DOHH2 (cell line): ENCODE data around the gene ACAD8.

Experiments
- H3F3A ChIP-seq: fragments of 200-600 bp; sonication (generic), shearing (Covaris generic); 2 replicates; pipeline ENCODE4 v1.6.0; 2016; ENCODE audit warnings: antibody characterized with exemption, mild to moderate bottlenecking; ENCODE audit not compliant: control insufficient read depth, insufficient read depth
- H3K27ac ChIP-seq: fragments of 200-600 bp; sonication (generic); 2 replicates; pipeline ENCODE4 v1.5.1; 2014; ENCODE audit warnings: low read depth, mild to moderate bottlenecking, low read length, moderate library complexity
- H3K27me3 ChIP-seq: fragments of 200-600 bp; sonication (generic); 2 replicates; pipeline ENCODE4 v1.6.1; 2014; ENCODE audit warnings: mild to moderate bottlenecking, low read length, mixed read lengths; ENCODE audit not compliant: control insufficient read depth
- H3K36me3 ChIP-seq: fragments of 200-600 bp; sonication (generic); 2 replicates; pipeline ENCODE4 v1.6.1; 2014; ENCODE audit warnings: mild to moderate bottlenecking, low read length, moderate library complexity, mixed read lengths; ENCODE audit not compliant: control insufficient read depth
- H3K4me1 ChIP-seq: fragments of 200-600 bp; sonication (generic); 2 replicates; pipeline ENCODE4 v1.6.1; 2014; ENCODE audit warnings: mild to moderate bottlenecking, low read length, mixed read lengths; ENCODE audit not compliant: control insufficient read depth
- H3K4me2 ChIP-seq: fragments of 200-600 bp; sonication (generic); 2 replicates; pipeline ENCODE4 v1.6.0; 2014; ENCODE audit warnings: mild to moderate bottlenecking, low read length, moderate library complexity
- H3K4me3 ChIP-seq: fragments of 200-600 bp; sonication (generic); 2 replicates; pipeline ENCODE4 v1.5.1; 2014; ENCODE audit warnings: mild to moderate bottlenecking, low read length, mixed read lengths
- H3K79me2 ChIP-seq: fragments of 200-600 bp; sonication (generic); 2 replicates; pipeline ENCODE4 v1.6.1; 2014; ENCODE audit warnings: mild to moderate bottlenecking, low read length, mixed read lengths; ENCODE audit not compliant: control insufficient read depth
- H3K9me2 ChIP-seq: fragments of 200-600 bp; sonication (generic); replicated peaks from 2 replicates; pipeline ENCODE4 v1.6.1; 2014; ENCODE audit warnings: mild to moderate bottlenecking, low read length, mixed read lengths; ENCODE audit not compliant: control insufficient read depth
- H3K9me3 ChIP-seq: fragments of 200-600 bp; sonication (generic); 2 replicates; pipeline ENCODE4 v1.6.1; 2014; ENCODE audit warnings: antibody characterized with exemption, low read length, mixed read lengths; ENCODE audit not compliant: control insufficient read depth, insufficient read depth
- H4K20me1 ChIP-seq: fragments of 200-600 bp; sonication (generic); 2 replicates; pipeline ENCODE4 v1.6.0; 2014; ENCODE audit warnings: low read depth, mild to moderate bottlenecking, antibody characterized with exemption, low read length, moderate library complexity; ENCODE audit not compliant: control insufficient read depth, insufficient read depth
- EZH2phosphoT487 ChIP-seq: fragments of 200-600 bp; sonication (generic); IDR thresholded peaks from 2 replicates; pipeline ENCODE4 v1.6.1; 2017; ENCODE audit warnings: borderline replicate concordance, mild to moderate bottlenecking, antibody characterized with exemption, low read length, moderate library complexity, mixed read lengths
- TF ChIP-seq, protein P1 (sequence below): fragments of 200-600 bp; sonication (generic); IDR thresholded peaks from one replicate; pipeline ENCODE4 v1.5.1; 2014; ENCODE audit warnings: antibody characterized with exemption, mild to moderate bottlenecking, low read depth, low read length; ENCODE audit not compliant: poor library complexity, severe bottlenecking

The ACAD8 gene

DNA sequence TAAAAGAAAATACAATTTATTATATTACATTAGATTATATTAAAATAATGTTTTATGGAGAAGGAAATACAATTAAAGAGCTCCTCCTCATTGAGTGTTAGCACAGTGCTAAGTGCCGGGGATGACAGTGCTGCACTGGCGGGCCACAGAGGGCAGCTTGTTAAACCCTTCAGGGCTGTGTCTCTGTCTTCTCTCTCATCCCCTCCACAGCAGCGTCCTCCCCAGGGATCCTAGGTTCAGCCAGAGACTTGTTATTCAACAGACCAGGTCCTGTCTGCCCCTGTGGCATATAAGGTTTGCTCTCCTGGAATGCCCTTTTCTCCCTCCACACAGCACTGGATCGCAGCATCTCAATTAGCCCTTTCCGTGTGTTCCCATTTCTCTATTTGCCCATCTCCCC is 14.4 kb upstream of the ACAD8 start:
- Histone ChIP-seq H4K20me1 (peaks cover 7% of the 10 kb centered on the region; the same call in 1 of the 2 replicates), H3K4me1 (no peaks in the 10 kb centered on the region), H3F3A (no peaks in the 10 kb centered on the region), H3K4me3 (no peak overlapping the region), H3K27ac (no peak overlapping the region), H3K9me2 (no peaks in the 10 kb centered on the region), H3K9me3 (no peaks in the 10 kb centered on the region), H3K36me3 (no peaks in the 10 kb centered on the region), H3K27me3 (peaks cover 22% of the 10 kb centered on the region; the same call in 1 of the 2 replicates), H3K79me2 (no peaks in the 10 kb centered on the region), H3K4me2 (no peak overlapping the region)
- TF ChIP-seq, protein P1, sequence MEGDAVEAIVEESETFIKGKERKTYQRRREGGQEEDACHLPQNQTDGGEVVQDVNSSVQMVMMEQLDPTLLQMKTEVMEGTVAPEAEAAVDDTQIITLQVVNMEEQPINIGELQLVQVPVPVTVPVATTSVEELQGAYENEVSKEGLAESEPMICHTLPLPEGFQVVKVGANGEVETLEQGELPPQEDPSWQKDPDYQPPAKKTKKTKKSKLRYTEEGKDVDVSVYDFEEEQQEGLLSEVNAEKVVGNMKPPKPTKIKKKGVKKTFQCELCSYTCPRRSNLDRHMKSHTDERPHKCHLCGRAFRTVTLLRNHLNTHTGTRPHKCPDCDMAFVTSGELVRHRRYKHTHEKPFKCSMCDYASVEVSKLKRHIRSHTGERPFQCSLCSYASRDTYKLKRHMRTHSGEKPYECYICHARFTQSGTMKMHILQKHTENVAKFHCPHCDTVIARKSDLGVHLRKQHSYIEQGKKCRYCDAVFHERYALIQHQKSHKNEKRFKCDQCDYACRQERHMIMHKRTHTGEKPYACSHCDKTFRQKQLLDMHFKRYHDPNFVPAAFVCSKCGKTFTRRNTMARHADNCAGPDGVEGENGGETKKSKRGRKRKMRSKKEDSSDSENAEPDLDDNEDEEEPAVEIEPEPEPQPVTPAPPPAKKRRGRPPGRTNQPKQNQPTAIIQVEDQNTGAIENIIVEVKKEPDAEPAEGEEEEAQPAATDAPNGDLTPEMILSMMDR = no peak
- TF ChIP-seq EZH2phosphoT487 = no peak

DNA sequence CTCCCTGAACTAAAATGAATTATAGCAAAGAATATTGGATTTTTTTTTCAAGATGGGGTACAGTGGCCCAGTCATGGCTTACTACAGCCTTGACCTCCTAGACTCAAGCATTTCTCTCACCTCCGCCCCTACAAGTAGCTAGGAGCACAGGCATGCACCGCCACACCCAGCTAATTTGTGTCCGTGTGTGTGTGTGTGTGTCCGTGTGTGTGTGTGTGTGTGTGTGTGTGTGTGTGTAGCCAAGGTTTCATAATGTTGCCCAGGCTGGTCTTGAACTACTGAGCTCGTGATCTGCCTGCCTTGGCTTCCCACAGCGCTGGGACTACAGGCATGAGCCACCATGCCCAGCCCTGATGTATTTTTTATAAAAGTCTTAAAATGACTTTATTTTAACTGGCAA is 12.8 kb upstream of the ACAD8 start:
- no peaks in the 10 kb centered on the region for H3F3A ChIP-seq
- no peaks in the 10 kb centered on the region for H3K79me2 ChIP-seq
- H3K27me3 ChIP-seq = peaks cover 17% of the 10 kb centered on the region; the same call in 1 of the 2 replicates
- H3K4me1 ChIP-seq = no peaks in the 10 kb centered on the region
- H3K4me3 ChIP-seq = no peak overlapping the region
- no peaks in the 10 kb centered on the region for H3K36me3 ChIP-seq
- H3K9me3 ChIP-seq = no peaks in the 10 kb centered on the region
- TF ChIP-seq, protein P1 = no peak
- no peak overlapping the region for H3K27ac ChIP-seq
- no peaks in the 10 kb centered on the region for H3K9me2 ChIP-seq
- peaks cover 11% of the 10 kb centered on the region for H4K20me1 ChIP-seq
- H3K4me2 ChIP-seq = no peak overlapping the region

DNA sequence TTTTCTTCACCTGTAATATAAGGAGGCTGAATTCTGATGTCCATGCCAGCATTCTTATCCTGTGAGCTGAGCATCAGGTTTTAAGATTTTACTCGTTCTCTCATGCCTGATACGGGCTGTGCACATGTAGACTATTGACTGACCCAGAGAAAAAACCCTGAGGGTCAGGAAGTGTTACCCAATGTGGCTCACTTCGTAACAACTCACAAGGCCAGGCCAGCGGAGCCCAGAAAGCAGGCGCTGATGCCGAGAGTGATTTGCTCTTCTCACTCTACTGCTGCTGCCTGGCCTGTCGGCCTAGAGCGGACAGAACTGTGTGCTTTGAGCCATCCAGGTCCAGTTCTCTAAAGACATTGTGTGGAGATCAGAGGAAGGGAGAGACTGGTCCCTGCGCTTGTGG is 11.0 kb upstream of the ACAD8 start:
- H3F3A ChIP-seq = no peaks in the 10 kb centered on the region
- no peaks in the 10 kb centered on the region for H3K9me3 ChIP-seq
- H3K27ac ChIP-seq = no peak overlapping the region
- H3K9me2 ChIP-seq = no peaks in the 10 kb centered on the region
- TF ChIP-seq EZH2phosphoT487 = no peak
- TF ChIP-seq, protein P1 = no peak
- H3K27me3 ChIP-seq = peaks cover 11% of the 10 kb centered on the region; the same call in 1 of the 2 replicates
- H3K4me2 ChIP-seq = no peak overlapping the region
- peaks cover 4% of the 10 kb centered on the region for H4K20me1 ChIP-seq
- peaks cover 3% of the 10 kb centered on the region; the same call in 1 of the 2 replicates for H3K36me3 ChIP-seq
- no peak overlapping the region for H3K4me3 ChIP-seq
- H3K79me2 ChIP-seq = no peaks in the 10 kb centered on the region
- H3K4me1 ChIP-seq = no peaks in the 10 kb centered on the region
